GM12878 (cell line): Measurements from ENCODE around the gene LRP1. TPM values are rescaled to one million over a fixed set of nuclear protein-coding genes. Genes with fewer than 3 reads are reported as not detected.
A peak's percentile ranks its signal among the peaks of the same experiment; 100 is the strongest.

Experiments used
- ATF7 ChIP-seq: fragments of 450-650 bp; IDR thresholded peaks from 2 replicates; pipeline ENCODE4 v1.6.1; 2016; ENCODE audit warnings: low read depth, mild to moderate bottlenecking
- BACH1 ChIP-seq: fragments of 450-650 bp; IDR thresholded peaks from 2 replicates; pipeline ENCODE4 v1.6.1; 2017; ENCODE audit warnings: mild to moderate bottlenecking, borderline replicate concordance
- CBX3 ChIP-seq: fragments of 200-600 bp; sonication (generic); IDR thresholded peaks from 2 replicates; pipeline ENCODE4 v1.6.1; 2016; ENCODE audit warnings: low read depth, borderline replicate concordance
- CHD2 ChIP-seq: IDR thresholded peaks from 2 replicates; pipeline ENCODE4 v1.6.1; 2011; ENCODE audit warnings: low read depth, low read length, improper control_type of control experiment, borderline replicate concordance
- E2F4 ChIP-seq: IDR thresholded peaks from 2 replicates; pipeline ENCODE4 v1.6.1; 2012; ENCODE audit warnings: low read depth, low read length, improper control_type of control experiment
- ELK1 ChIP-seq: IDR thresholded peaks from 2 replicates; pipeline ENCODE4 v1.6.1; 2012; ENCODE audit warnings: low read depth, low read length, improper control_type of control experiment
- HDAC2 ChIP-seq: fragments of 200-600 bp; sonication (generic); IDR thresholded peaks from 2 replicates; pipeline ENCODE4 v1.6.1; 2017
- MYC ChIP-seq: IDR thresholded peaks from 2 replicates; pipeline ENCODE4 v1.6.1; 2011; ENCODE audit warnings: mild to moderate bottlenecking, low read length, moderate library complexity, inconsistent platforms; ENCODE audit not compliant: insufficient read depth, insufficient replicate concordance, insufficient read length, severe bottlenecking
- RB1 ChIP-seq: fragments of 450-650 bp; formaldehyde crosslinking; IDR thresholded peaks from 2 replicates; pipeline ENCODE4 v1.6.1; 2017; ENCODE audit warnings: mild to moderate bottlenecking, borderline replicate concordance
- RELA ChIP-seq: fragments of 450-650 bp; IDR thresholded peaks from 2 replicates; pipeline ENCODE4 v1.8.0; 2014; ENCODE audit warnings: borderline replicate concordance; ENCODE audit not compliant: partially characterized antibody
- RFX5 ChIP-seq: IDR thresholded peaks from 2 replicates; pipeline ENCODE4 v1.6.1; 2011; ENCODE audit warnings: low read depth, low read length, improper control_type of control experiment
- SIN3A ChIP-seq: IDR thresholded peaks from 2 replicates; pipeline ENCODE4 v1.6.1; 2012; ENCODE audit warnings: low read depth, low read length, improper control_type of control experiment
- SUPT20H ChIP-seq: IDR thresholded peaks from 2 replicates; pipeline ENCODE4 v1.6.1; 2011; ENCODE audit warnings: low read depth, mild to moderate bottlenecking, low read length, moderate library complexity, borderline replicate concordance; ENCODE audit not compliant: control insufficient read depth
- TAF1 ChIP-seq: IDR thresholded peaks from 2 replicates; pipeline ENCODE4 v1.6.1; 2011; ENCODE audit warnings: mild to moderate bottlenecking, low read depth, low read length, borderline replicate concordance
- TCF12 ChIP-seq: IDR thresholded peaks from 2 replicates; pipeline ENCODE4 v1.6.1; 2011; ENCODE audit warnings: low read depth, mild to moderate bottlenecking, low read length
- YY1 ChIP-seq: IDR thresholded peaks from 2 replicates; pipeline ENCODE4 v1.6.1; 2011; ENCODE audit warnings: low read depth, mild to moderate bottlenecking, low read length
- ZNF687 ChIP-seq: fragments of 450-650 bp; IDR thresholded peaks from 2 replicates; pipeline ENCODE4 v1.6.1; 2017; ENCODE audit warnings: mild to moderate bottlenecking, moderate library complexity
- polyA plus RNA-seq, 11 experiments: library from polyadenylated mRNA; depleted of rRNA in 4 of 11; unstranded in 6 of 11; stranded (reverse) in 5 of 11; fragments of >200 nt; fragmentation: Nextera tagmentation in 4 of 11; fragmentation: Illumina TruSeq in 1 of 11; extraction: Ambion mirVana in 4 of 11; extraction: Trizol in 1 of 11; gene quantifications; 1 replicate in 1 of 11; 2 replicates in 10 of 11; pipeline versions ENCODE4 v1.2.1 to v1.2.3, GENCODE V29; 2011 to 2016; ENCODE audit warnings: inconsistent platforms in 2 of 11, missing spikeins in 2 of 11, low read depth in 1 of 11
- total RNA-seq, 4 experiments: library from RNA; depleted of rRNA in 3 of 4; stranded (reverse); fragments of >200 nt in 3 of 4; fragmentation: Illumina TruSeq in 1 of 4; extraction: Trizol in 1 of 4; gene quantifications; 2 replicates each; pipeline versions ENCODE4 v1.2.1 to v1.2.3, GENCODE V29; 2013 to 2021
- TF ChIP-seq, protein P1 (sequence below): IDR thresholded peaks from 2 replicates; pipeline ENCODE4 v1.6.1; 2012; ENCODE audit warnings: low read length, inconsistent platforms
- TF ChIP-seq, protein P2 (sequence below): fragments of 450-650 bp; IDR thresholded peaks from 2 replicates; pipeline ENCODE4 v1.6.1; 2018; ENCODE audit warnings: borderline replicate concordance, mild to moderate bottlenecking; ENCODE audit not compliant: partially characterized antibody

Gene LRP1
- total and polyA plus RNA-seq, 10 of the 15 experiments (the other 5 are each of a cell fraction or from before 2014, with no cell fraction given): under 0.01 to 1.1 (median 0.20) TPM; not detected in 2

DNA sequence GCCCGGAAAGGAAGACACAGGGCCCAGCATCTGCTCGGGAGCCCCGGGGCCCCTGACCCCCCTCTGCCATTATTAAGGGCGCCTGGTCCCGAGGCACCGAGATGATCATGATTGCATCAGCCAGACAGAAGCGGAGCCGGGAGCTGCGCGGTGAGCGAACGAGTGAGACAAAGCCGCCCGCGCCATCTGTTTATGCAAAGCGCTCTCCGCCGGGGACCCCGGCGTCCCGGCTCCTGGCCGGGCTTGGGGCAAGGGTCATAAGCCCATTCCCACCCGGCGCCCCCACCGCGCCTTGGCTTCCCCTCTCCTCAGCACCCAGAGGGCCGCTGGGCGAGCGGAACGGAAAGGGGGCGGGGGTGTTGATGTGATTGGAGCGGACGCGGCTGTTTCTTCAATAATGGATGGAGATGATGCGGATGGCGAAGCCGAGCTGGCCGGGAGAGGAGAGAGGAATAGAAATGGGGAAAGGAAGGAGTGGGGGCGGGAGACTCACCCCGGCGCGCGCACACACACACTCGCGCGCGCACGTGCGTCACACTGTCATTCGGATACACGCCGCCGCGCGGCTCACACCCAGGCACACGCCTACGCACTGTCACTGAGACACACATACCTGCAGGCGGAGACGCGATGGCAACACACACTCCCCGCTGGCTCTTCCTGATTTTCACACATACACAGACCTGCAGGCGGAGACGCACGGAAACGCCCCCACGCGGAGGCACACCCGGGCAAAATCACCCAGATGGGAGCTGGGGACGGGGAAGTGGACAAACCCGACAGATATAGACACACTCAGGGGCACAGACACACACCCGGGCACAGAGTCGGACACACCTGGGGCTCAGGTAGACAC, 112.0 kb downstream of the LRP1 start (continued):
- no peak for TF ChIP-seq ZNF687
- no peak for TF ChIP-seq MYC
- TF ChIP-seq TAF1: no peak
- no peak for TF ChIP-seq E2F4
- TF ChIP-seq SUPT20H: no peak
- no peak for TF ChIP-seq CBX3
- TF ChIP-seq ELK1: no peak
- no peak for TF ChIP-seq BACH1
- TF ChIP-seq TCF12: no peak
- 0 out of 2 replicates have a peak, but pooled peaks have one; percentile 7 for TF ChIP-seq ATF7
- TF ChIP-seq, protein P1, sequence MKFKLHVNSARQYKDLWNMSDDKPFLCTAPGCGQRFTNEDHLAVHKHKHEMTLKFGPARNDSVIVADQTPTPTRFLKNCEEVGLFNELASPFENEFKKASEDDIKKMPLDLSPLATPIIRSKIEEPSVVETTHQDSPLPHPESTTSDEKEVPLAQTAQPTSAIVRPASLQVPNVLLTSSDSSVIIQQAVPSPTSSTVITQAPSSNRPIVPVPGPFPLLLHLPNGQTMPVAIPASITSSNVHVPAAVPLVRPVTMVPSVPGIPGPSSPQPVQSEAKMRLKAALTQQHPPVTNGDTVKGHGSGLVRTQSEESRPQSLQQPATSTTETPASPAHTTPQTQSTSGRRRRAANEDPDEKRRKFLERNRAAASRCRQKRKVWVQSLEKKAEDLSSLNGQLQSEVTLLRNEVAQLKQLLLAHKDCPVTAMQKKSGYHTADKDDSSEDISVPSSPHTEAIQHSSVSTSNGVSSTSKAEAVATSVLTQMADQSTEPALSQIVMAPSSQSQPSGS: no peak
- TF ChIP-seq RELA: no peak
- TF ChIP-seq RFX5: no peak
- no peak for TF ChIP-seq SIN3A
- TF ChIP-seq CHD2: no peak
- no peak for TF ChIP-seq RB1
- TF ChIP-seq, protein P2, sequence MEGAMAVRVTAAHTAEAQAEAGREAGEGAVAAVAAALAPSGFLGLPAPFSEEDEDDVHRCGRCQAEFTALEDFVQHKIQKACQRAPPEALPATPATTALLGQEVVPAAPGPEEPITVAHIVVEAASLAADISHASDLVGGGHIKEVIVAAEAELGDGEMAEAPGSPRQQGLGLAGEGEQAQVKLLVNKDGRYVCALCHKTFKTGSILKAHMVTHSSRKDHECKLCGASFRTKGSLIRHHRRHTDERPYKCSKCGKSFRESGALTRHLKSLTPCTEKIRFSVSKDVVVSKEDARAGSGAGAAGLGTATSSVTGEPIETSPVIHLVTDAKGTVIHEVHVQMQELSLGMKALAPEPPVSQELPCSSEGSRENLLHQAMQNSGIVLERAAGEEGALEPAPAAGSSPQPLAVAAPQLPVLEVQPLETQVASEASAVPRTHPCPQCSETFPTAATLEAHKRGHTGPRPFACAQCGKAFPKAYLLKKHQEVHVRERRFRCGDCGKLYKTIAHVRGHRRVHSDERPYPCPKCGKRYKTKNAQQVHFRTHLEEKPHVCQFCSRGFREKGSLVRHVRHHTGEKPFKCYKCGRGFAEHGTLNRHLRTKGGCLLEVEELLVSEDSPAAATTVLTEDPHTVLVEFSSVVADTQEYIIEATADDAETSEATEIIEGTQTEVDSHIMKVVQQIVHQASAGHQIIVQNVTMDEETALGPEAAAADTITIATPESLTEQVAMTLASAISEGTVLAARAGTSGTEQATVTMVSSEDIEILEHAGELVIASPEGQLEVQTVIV: no peak
- TF ChIP-seq HDAC2: no peak
- TF ChIP-seq YY1: no peak
